Mesenchymal stem cell (in vitro differentiated cells and primary cell): Measurements from ENCODE around the gene PSME2.

Experiments used
- DNase-seq: peaks from one replicate; pipeline ENCODE4 v3.0.0-alpha.2; 2013
- H2AFZ ChIP-seq: one replicate; pipeline ENCODE4 v1.6.1; 2013; ENCODE audit warnings: low read depth, mild to moderate bottlenecking, control low read depth, inconsistent platforms, low read length, moderate library complexity
- H2AK5ac ChIP-seq: 2 replicates; pipeline ENCODE4 v1.6.1; 2013; ENCODE audit warnings: low read length, moderate library complexity, mild to moderate bottlenecking, inconsistent platforms; ENCODE audit not compliant: severe bottlenecking
- H2BK120ac ChIP-seq: one replicate; pipeline ENCODE4 v1.6.1; 2013; ENCODE audit warnings: low read depth, mild to moderate bottlenecking, inconsistent platforms, low read length, moderate library complexity
- H2BK12ac ChIP-seq, 2 experiments: one replicate each; pipeline ENCODE4 v1.6.1; 2013; ENCODE audit warnings: inconsistent platforms in 2 of 2, low read length in 2 of 2, mild to moderate bottlenecking in 2 of 2, moderate library complexity in 2 of 2, control low read depth in 1 of 2
- H2BK15ac ChIP-seq: one replicate; pipeline ENCODE4 v1.6.1; 2013; ENCODE audit warnings: mild to moderate bottlenecking, low read depth, inconsistent platforms; ENCODE audit not compliant: poor library complexity, severe bottlenecking
- H2BK5ac ChIP-seq: 2 replicates; pipeline ENCODE4 v1.6.1; 2013; ENCODE audit warnings: low read depth, mild to moderate bottlenecking, low read length, control low read depth, inconsistent platforms; ENCODE audit not compliant: poor library complexity, severe bottlenecking
- H3K14ac ChIP-seq, 2 experiments: one replicate each; pipeline ENCODE4 v1.6.1; 2013; ENCODE audit warnings: inconsistent platforms in 2 of 2, low read length in 2 of 2, control low read depth in 1 of 2, mild to moderate bottlenecking in 1 of 2, moderate library complexity in 1 of 2
- H3K18ac ChIP-seq, 2 experiments: one replicate each; pipeline ENCODE4 v1.6.1; 2013; ENCODE audit warnings: inconsistent platforms in 2 of 2, low read length in 2 of 2, control low read depth in 1 of 2, low read depth in 1 of 2, mild to moderate bottlenecking in 1 of 2
- H3K23ac ChIP-seq, 2 experiments: one replicate each; pipeline ENCODE4 v1.6.1; 2013; ENCODE audit warnings: inconsistent platforms in 2 of 2, low read length in 2 of 2, mild to moderate bottlenecking in 2 of 2, moderate library complexity in 2 of 2, control low read depth in 1 of 2
- H3K27ac ChIP-seq: 2 replicates; pipeline ENCODE4 v1.5.1; 2013; ENCODE audit warnings: mild to moderate bottlenecking, moderate library complexity, low read length, control low read depth, inconsistent platforms; ENCODE audit not compliant: poor library complexity, severe bottlenecking
- H3K27me3 ChIP-seq, 2 experiments: 2 replicates each; pipeline versions ENCODE4 v1.6.1 to v1.7.0; 2013; ENCODE audit warnings: low read length in 2 of 2, mild to moderate bottlenecking in 2 of 2, moderate library complexity in 2 of 2, control low read depth in 1 of 2, inconsistent platforms in 1 of 2; ENCODE audit not compliant: control insufficient read depth in 1 of 2, insufficient read depth in 1 of 2
- H3K36me3 ChIP-seq, 2 experiments: 2 replicates each; pipeline versions ENCODE4 v1.6.1 to v1.7.0; 2013; ENCODE audit warnings: low read length in 2 of 2, control low read depth in 1 of 2, inconsistent platforms in 1 of 2, low read depth in 1 of 2, mild to moderate bottlenecking in 1 of 2; ENCODE audit not compliant: insufficient read depth in 2 of 2, control insufficient read depth in 1 of 2
- H3K4ac ChIP-seq, 2 experiments: one replicate each; pipeline ENCODE4 v1.6.1; 2013; ENCODE audit warnings: inconsistent platforms in 2 of 2, low read length in 2 of 2, mild to moderate bottlenecking in 2 of 2, moderate library complexity in 2 of 2, control low read depth in 1 of 2, low read depth in 1 of 2
- H3K4me1 ChIP-seq: 2 replicates; pipeline ENCODE4 v1.6.1; 2013; ENCODE audit warnings: low read depth, low read length, control low read depth; ENCODE audit not compliant: control insufficient read depth, insufficient read depth
- H3K4me2 ChIP-seq: 2 replicates; pipeline ENCODE4 v1.6.1; 2013; ENCODE audit warnings: low read length, mild to moderate bottlenecking, inconsistent platforms; ENCODE audit not compliant: poor library complexity, severe bottlenecking
- H3K4me3 ChIP-seq, 2 experiments: 2 replicates each; pipeline versions ENCODE4 v1.5.1 to v1.7.0; 2013; ENCODE audit warnings: low read length in 2 of 2, mild to moderate bottlenecking in 2 of 2, control low read depth in 1 of 2, low read depth in 1 of 2; ENCODE audit not compliant: insufficient read depth in 1 of 2
- H3K79me1 ChIP-seq: replicated peaks from 2 replicates; pipeline ENCODE4 v1.6.1; 2013; ENCODE audit warnings: mild to moderate bottlenecking, control low read depth, low read length, inconsistent platforms; ENCODE audit not compliant: poor library complexity, severe bottlenecking
- H3K9ac ChIP-seq: 2 replicates; pipeline ENCODE4 v1.7.0; 2013; ENCODE audit warnings: mild to moderate bottlenecking, low read length, moderate library complexity
- H3K9me3 ChIP-seq: 2 replicates; pipeline ENCODE4 v1.7.0; 2013; ENCODE audit warnings: mild to moderate bottlenecking, low read length; ENCODE audit not compliant: control insufficient read depth
- H4K8ac ChIP-seq: one replicate; pipeline ENCODE4 v1.6.1; 2013; ENCODE audit warnings: inconsistent platforms, mild to moderate bottlenecking, low read length, moderate library complexity
- H4K91ac ChIP-seq: one replicate; pipeline ENCODE4 v1.6.1; 2013; ENCODE audit warnings: mild to moderate bottlenecking, low read length, inconsistent platforms
- WGBS: methylation state at CpG from one replicate; pipeline ENCODE4 v1.1.7; 2013; ENCODE audit warnings: mixed read lengths; 5-methylcytosine and 5-hydroxymethylcytosine counted together

PSME2 gene

GRCh38 chr14:24160850-24161804 is 14.7 kb upstream of the PSME2 start, which contains the start of gene IRF9:
Gene IRF9 (plus strand): TSS chr14:24161265. CDS start chr14:24162145, 880 bp downstream.
- Histone ChIP-seq H3K4me2 (peak within 1 kb of the TSS; percentile 80), H4K8ac (peak within 1 kb of the TSS; percentile 78), H2BK12ac (peak within 1 kb of the TSS; percentile 70 to 73), H2BK15ac (peak within 1 kb of the TSS; percentile 26), H3K4me1 (peaks cover 19% of the 10 kb centered on the region), H3K23ac (peak within 1 kb of the TSS in 1 of 2 experiments; percentile 81), H3K27me3 (no peaks in the 10 kb centered on the region), H2AFZ (no peak within 1 kb of the TSS), H3K18ac (peak within 1 kb of the TSS; percentile 79 to 91), H2BK5ac (peak within 1 kb of the TSS; percentile 90), H3K14ac (peak within 1 kb of the TSS in 1 of 2 experiments; percentile 92), H3K36me3 (peaks cover 68 to 75% of the 10 kb centered on the region in 2 experiments), H4K91ac (peak within 1 kb of the TSS; percentile 60), H3K79me1 (peaks cover 25% of the 10 kb centered on the region), H3K4me3 (peak within 1 kb of the TSS; percentile 63 to 96), H3K9me3 (no peaks in the 10 kb centered on the region), H3K27ac (peak within 1 kb of the TSS; percentile 76), H2AK5ac (peak within 1 kb of the TSS; percentile 95), H3K4ac (peak within 1 kb of the TSS; percentile 83 to 91), H2BK120ac (peak within 1 kb of the TSS; percentile 50), H3K9ac (peak within 1 kb of the TSS; percentile 99)
- 9% methylated on average over 12 of the region's 12 CpGs for WGBS
- peak; percentile 95 for DNase-seq

DNA sequence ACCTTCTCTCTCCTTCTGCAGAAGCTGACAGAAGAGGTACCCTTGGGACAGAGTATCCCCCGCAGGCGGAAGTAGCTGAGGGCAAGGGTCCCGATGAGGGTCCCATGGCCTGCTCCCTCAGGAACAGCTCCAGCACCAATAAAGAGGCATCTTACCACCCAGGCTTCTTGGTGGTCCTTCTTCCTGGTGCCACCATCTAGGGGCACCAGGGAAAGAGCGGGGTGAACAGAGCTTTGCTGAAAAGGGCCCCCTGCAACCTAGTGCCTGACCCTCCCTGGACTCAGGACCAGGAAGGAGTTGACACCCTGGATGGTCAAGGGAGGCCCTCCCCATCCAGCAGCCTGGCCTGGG is 14.1 kb upstream of the PSME2 start:
- Histone ChIP-seq H3K4me1 (peaks cover 19% of the 10 kb centered on the region), H2BK120ac (peak overlapping the region; percentile 36), H3K4ac (no peak overlapping the region), H3K27me3 (no peaks in the 10 kb centered on the region), H3K14ac (no peak overlapping the region), H3K23ac (no peak overlapping the region), H2BK15ac (no peak overlapping the region), H2BK12ac (peak overlapping the region; percentile 61 to 62), H3K79me1 (peaks cover 25% of the 10 kb centered on the region), H3K36me3 (peaks cover 66 to 75% of the 10 kb centered on the region in 2 experiments), H3K9ac (peak overlapping the region; percentile 99), H4K91ac (peak overlapping the region; percentile 29), H3K27ac (peak overlapping the region; percentile 19), H2BK5ac (no peak overlapping the region), H2AK5ac (no peak overlapping the region), H3K4me3 (no peak overlapping the region), H3K18ac (peak overlapping the region in 1 of 2 experiments; percentile 63), H3K4me2 (no peak overlapping the region), H4K8ac (peak overlapping the region; percentile 27), H3K9me3 (no peaks in the 10 kb centered on the region), H2AFZ (no peak overlapping the region)
- 98% methylated on average over 4 of the region's 4 CpGs for WGBS
- no peak for DNase-seq

- WGBS, result 98% methylated on average over 10 of the region's 11 CpGs
These were observed 13.5 kb upstream of the PSME2 start for GRCh38 chr14:24159777-24160498.

GRCh38 chr14:24157331-24157730 is 10.9 kb upstream of the PSME2 start:
- Histone ChIP-seq H3K9ac (no peak overlapping the region), H4K91ac (no peak overlapping the region), H2BK15ac (no peak overlapping the region), H3K4me1 (peaks cover 13% of the 10 kb centered on the region), H3K4me3 (no peak overlapping the region), H3K23ac (no peak overlapping the region), H3K9me3 (no peaks in the 10 kb centered on the region), H3K4me2 (no peak overlapping the region), H3K27ac (no peak overlapping the region), H3K27me3 (no peaks in the 10 kb centered on the region), H3K14ac (no peak overlapping the region), H3K18ac (no peak overlapping the region), H2AFZ (no peak overlapping the region), H2BK5ac (no peak overlapping the region), H3K4ac (no peak overlapping the region), H2BK12ac (no peak overlapping the region), H3K79me1 (peaks cover 9% of the 10 kb centered on the region), H2BK120ac (no peak overlapping the region), H3K36me3 (peaks cover 47 to 66% of the 10 kb centered on the region in 2 experiments), H4K8ac (no peak overlapping the region), H2AK5ac (no peak overlapping the region)
- no peak for DNase-seq
- WGBS, result 92% methylated on average over 10 of the region's 12 CpGs

More at GRCh38 chr14:24159777-24160498, 13.5 kb upstream of the PSME2 start:
- no peak overlapping the region for H2BK5ac ChIP-seq
- H3K18ac ChIP-seq, result no peak overlapping the region
- H4K91ac ChIP-seq, result peak overlapping the region; percentile 4
- H3K4me2 ChIP-seq, result no peak overlapping the region
- DNase-seq, result no peak
- H3K27ac ChIP-seq, result no peak overlapping the region
- peaks cover 19% of the 10 kb centered on the region for H3K4me1 ChIP-seq
- H2AFZ ChIP-seq, result no peak overlapping the region
- no peaks in the 10 kb centered on the region for H3K9me3 ChIP-seq
- H3K27me3 ChIP-seq, result no peaks in the 10 kb centered on the region
- peak overlapping the region; percentile 62 to 67 for H2BK12ac ChIP-seq
- H3K4ac ChIP-seq, result no peak overlapping the region
- no peak overlapping the region for H2BK120ac ChIP-seq
- H3K36me3 ChIP-seq, result peaks cover 66 to 75% of the 10 kb centered on the region in 2 experiments
- peaks cover 23% of the 10 kb centered on the region for H3K79me1 ChIP-seq
- H2AK5ac ChIP-seq, result no peak overlapping the region
- no peak overlapping the region for H3K4me3 ChIP-seq
- H3K9ac ChIP-seq, result no peak overlapping the region
- H4K8ac ChIP-seq, result no peak overlapping the region
- H3K14ac ChIP-seq, result no peak overlapping the region
- H3K23ac ChIP-seq, result no peak overlapping the region
- H2BK15ac ChIP-seq, result peak overlapping the region; percentile 6
